GM21381 (cell line): Measurements from ENCODE around the gene GPR22.

ENCODE experiments used
- ATAC-seq: cut with Tn5 transposase; IDR thresholded peaks from one replicate; pipeline ENCODE4 v1.9.1; 2021; ENCODE audit warnings: mild to moderate bottlenecking, moderate library complexity; ENCODE audit not compliant: unreplicated experiment

Gene GPR22

GRCh38 chr7:107469929-107470328 lies at the start of gene GPR22:
Gene GPR22 (plus strand): TSS chr7:107470057. CDS start chr7:107474061, 4,004 bp downstream.
- ATAC-seq = no peak

GRCh38 chr7:107427462-107427861 lies 42.4 kb upstream of the GPR22 start:
- ATAC-seq = no peak

GRCh38 chr7:107428642-107429041 lies 41.2 kb upstream of the GPR22 start:
- ATAC-seq = no peak

- ATAC-seq = no peak
Observed at GRCh38 chr7:107430057-107430456, 39.8 kb upstream of the GPR22 start.

- ATAC-seq = no peak
Observed at GRCh38 chr7:107432261-107432660, 37.6 kb upstream of the GPR22 start.

- no peak for ATAC-seq
Observed at GRCh38 chr7:107435749-107436148, 34.1 kb upstream of the GPR22 start.

- ATAC-seq = no peak
Observed at GRCh38 chr7:107439025-107439424, 30.8 kb upstream of the GPR22 start.

GRCh38 chr7:107441581-107442422 lies 28.1 kb upstream of the GPR22 start:
- ATAC-seq = no peak

GRCh38 chr7:107442678-107443077 lies 27.2 kb upstream of the GPR22 start:
- no peak for ATAC-seq

- ATAC-seq = no peak
Observed at GRCh38 chr7:107446531-107446930, 23.3 kb upstream of the GPR22 start.

- no peak for ATAC-seq
Observed at GRCh38 chr7:107446988-107447387, 22.9 kb upstream of the GPR22 start.

- no peak for ATAC-seq
Observed at GRCh38 chr7:107450970-107451369, 18.9 kb upstream of the GPR22 start.

- no peak for ATAC-seq
Observed at GRCh38 chr7:107453388-107453787, 16.5 kb upstream of the GPR22 start.

GRCh38 chr7:107461938-107462533 lies 7.8 kb upstream of the GPR22 start:
- ATAC-seq = no peak

GRCh38 chr7:107463139-107464078 lies 6.4 kb upstream of the GPR22 start:
- no peak for ATAC-seq

- no peak for ATAC-seq
Observed at GRCh38 chr7:107464666-107465226, 5.1 kb upstream of the GPR22 start.

GRCh38 chr7:107467972-107468371 lies 1.9 kb upstream of the GPR22 start:
- ATAC-seq = no peak

GRCh38 chr7:107468824-107469223 lies 1.0 kb upstream of the GPR22 start:
- no peak for ATAC-seq

- ATAC-seq = no peak
Observed at GRCh38 chr7:107471292-107472070, 1.6 kb downstream of the GPR22 start.

GRCh38 chr7:107472116-107472515 lies 2.3 kb downstream of the GPR22 start:
- ATAC-seq = no peak
